Parathyroid adenoma (tissue), 2 donors: ENCODE results near the gene XPNPEP1.
A peak's percentile ranks its signal among the peaks of the same experiment; 100 is the strongest.

ENCODE experiments used
- H2AFZ ChIP-seq: fragments of 300-600 bp; sonication (generic); one replicate; pipeline ENCODE4 v1.7.0; 2017; ENCODE audit warnings: antibody characterized with exemption, mild to moderate bottlenecking
- H3K27ac ChIP-seq: fragments of 300-600 bp; sonication (generic); one replicate; pipeline ENCODE4 v1.7.0; 2017
- H3K27me3 ChIP-seq: fragments of 300-600 bp; sonication (generic); one replicate; pipeline ENCODE4 v1.7.0; 2017; ENCODE audit warnings: low read length; ENCODE audit not compliant: control insufficient read depth, insufficient read depth
- H3K36me3 ChIP-seq: fragments of 300-600 bp; sonication (generic); one replicate; pipeline ENCODE4 v1.7.0; 2017; ENCODE audit warnings: low read length; ENCODE audit not compliant: control insufficient read depth, insufficient read depth
- H3K4me1 ChIP-seq: fragments of 300-600 bp; sonication (generic); one replicate; pipeline ENCODE4 v1.7.0; 2017; ENCODE audit warnings: control low read depth
- H3K4me2 ChIP-seq: fragments of 300-600 bp; sonication (generic); one replicate; pipeline ENCODE4 v1.7.0; 2017; ENCODE audit warnings: low read length
- H3K4me3 ChIP-seq: fragments of 300-600 bp; sonication (generic); one replicate; pipeline ENCODE4 v1.7.0; 2017; ENCODE audit warnings: low read depth, low read length
- H3K79me2 ChIP-seq: fragments of 300-600 bp; sonication (generic); one replicate; pipeline ENCODE4 v1.7.0; 2017; ENCODE audit warnings: control low read depth
- H3K9ac ChIP-seq: fragments of 300-600 bp; sonication (generic); one replicate; pipeline ENCODE4 v1.7.0; 2017; ENCODE audit warnings: mild to moderate bottlenecking
- H3K9me3 ChIP-seq: fragments of 300-600 bp; sonication (generic); one replicate; pipeline ENCODE4 v1.7.0; 2017; ENCODE audit warnings: low read length; ENCODE audit not compliant: control insufficient read depth
- CTCF ChIP-seq: fragments of 300-600 bp; sonication (generic); IDR thresholded peaks from one replicate; pipeline ENCODE4 v1.7.0; 2017; ENCODE audit warnings: antibody characterized with exemption, mild to moderate bottlenecking
- donor health status: primary hyperparathyroidism.

XPNPEP1 gene

GRCh38 chr10:109852475-109853037 is 70.8 kb downstream of the XPNPEP1 start:
- H3K4me2 ChIP-seq = no peak overlapping the region
- H3K9me3 ChIP-seq = no peaks in the 10 kb centered on the region
- H3K9ac ChIP-seq = no peak overlapping the region
- no peak overlapping the region for H3K27ac ChIP-seq
- no peaks in the 10 kb centered on the region for H3K4me1 ChIP-seq
- no peaks in the 10 kb centered on the region for H3K27me3 ChIP-seq
- peak; percentile 86 for TF ChIP-seq CTCF
- H3K4me3 ChIP-seq = no peak overlapping the region
- H3K36me3 ChIP-seq = no peaks in the 10 kb centered on the region
- no peak overlapping the region for H2AFZ ChIP-seq
- no peaks in the 10 kb centered on the region for H3K79me2 ChIP-seq

- Histone ChIP-seq H3K4me1 (no peaks in the 10 kb centered on the region), H3K4me2 (no peak overlapping the region), H3K4me3 (no peak overlapping the region), H2AFZ (no peak overlapping the region), H3K36me3 (no peaks in the 10 kb centered on the region), H3K9me3 (no peaks in the 10 kb centered on the region), H3K27me3 (no peaks in the 10 kb centered on the region), H3K9ac (no peak overlapping the region), H3K27ac (no peak overlapping the region), H3K79me2 (no peaks in the 10 kb centered on the region)
- no peak for TF ChIP-seq CTCF
Measured at GRCh38 chr10:109851616-109852474, 71.5 kb downstream of the XPNPEP1 start.

- no peak for TF ChIP-seq CTCF
- no peaks in the 10 kb centered on the region for H3K9me3 ChIP-seq
- H2AFZ ChIP-seq = no peak overlapping the region
- no peaks in the 10 kb centered on the region for H3K36me3 ChIP-seq
- no peak overlapping the region for H3K9ac ChIP-seq
- H3K27me3 ChIP-seq = no peaks in the 10 kb centered on the region
- H3K4me2 ChIP-seq = no peak overlapping the region
- no peak overlapping the region for H3K27ac ChIP-seq
- no peaks in the 10 kb centered on the region for H3K79me2 ChIP-seq
- no peaks in the 10 kb centered on the region for H3K4me1 ChIP-seq
- H3K4me3 ChIP-seq = no peak overlapping the region
Measured at GRCh38 chr10:109846832-109847231, 76.5 kb downstream of the XPNPEP1 start.

- Histone ChIP-seq H3K9ac (no peak overlapping the region), H3K4me1 (no peaks in the 10 kb centered on the region), H3K9me3 (no peaks in the 10 kb centered on the region), H3K4me2 (no peak overlapping the region), H3K79me2 (no peaks in the 10 kb centered on the region), H2AFZ (no peak overlapping the region), H3K27ac (no peak overlapping the region), H3K27me3 (no peaks in the 10 kb centered on the region), H3K36me3 (no peaks in the 10 kb centered on the region), H3K4me3 (no peak overlapping the region)
- TF ChIP-seq CTCF = no peak
Measured at GRCh38 chr10:109845308-109845707, 78.0 kb downstream of the XPNPEP1 start.
